GM19193 (cell line): Measurements from ENCODE around the gene BET1.

Source experiments
- POLR2A ChIP-seq: IDR thresholded peaks from 4 replicates; pipeline ENCODE4 v1.6.1; 2011; ENCODE audit not compliant: insufficient read depth, insufficient read length; ENCODE audit errors: extremely low read depth

BET1 gene

GRCh38 chr7:93945756-93946535, 58.2 kb downstream of the BET1 start:
- no peak for TF ChIP-seq POLR2A

- TF ChIP-seq POLR2A = no peak
Measured at GRCh38 chr7:93945083-93945482, 59.1 kb downstream of the BET1 start.

GRCh38 chr7:93944673-93945072, 59.5 kb downstream of the BET1 start:
- TF ChIP-seq POLR2A = no peak

- no peak for TF ChIP-seq POLR2A
Measured at GRCh38 chr7:93943816-93944540, 60.2 kb downstream of the BET1 start.
